HG02973 (cell line): Measurements from ENCODE around the gene SLC22A4.

Experiments used
- ATAC-seq: cut with Tn5 transposase; IDR thresholded peaks from one replicate; pipeline ENCODE4 v1.9.1; 2021; ENCODE audit warnings: moderate library complexity; ENCODE audit not compliant: unreplicated experiment

SLC22A4 gene

GRCh38 chr5:132273631-132274030 is 20.6 kb upstream of the SLC22A4 start:
- no peak for ATAC-seq

GRCh38 chr5:132274050-132274792 is 20.0 kb upstream of the SLC22A4 start:
- no peak for ATAC-seq

- ATAC-seq: no peak
Observed at GRCh38 chr5:132275367-132276220, 18.6 kb upstream of the SLC22A4 start.

- no peak for ATAC-seq
Observed at GRCh38 chr5:132277256-132277655, 16.9 kb upstream of the SLC22A4 start.

GRCh38 chr5:132277971-132278853 is 16.0 kb upstream of the SLC22A4 start:
- ATAC-seq: no peak

GRCh38 chr5:132279801-132280200 is 14.4 kb upstream of the SLC22A4 start:
- no peak for ATAC-seq

GRCh38 chr5:132280371-132281240 is 13.6 kb upstream of the SLC22A4 start:
- ATAC-seq: no peak

- ATAC-seq: no peak
Observed at GRCh38 chr5:132281856-132282614, 12.2 kb upstream of the SLC22A4 start.

GRCh38 chr5:132283423-132284043 is 10.7 kb upstream of the SLC22A4 start:
- no peak for ATAC-seq

GRCh38 chr5:132289097-132289496 is 5.1 kb upstream of the SLC22A4 start:
- ATAC-seq: no peak

- ATAC-seq: no peak
Observed at GRCh38 chr5:132291026-132291425, 3.2 kb upstream of the SLC22A4 start.

- peak; percentile 34 for ATAC-seq
Observed at GRCh38 chr5:132293066-132293991, 865 bp upstream of the SLC22A4 start.

GRCh38 chr5:132294728-132295504 is 722 bp downstream of the SLC22A4 start:
- ATAC-seq: peak; percentile 3

- no peak for ATAC-seq
Observed at GRCh38 chr5:132295505-132296411, 1.6 kb downstream of the SLC22A4 start.

GRCh38 chr5:132296412-132297016 is 2.3 kb downstream of the SLC22A4 start:
- no peak for ATAC-seq
